ENCODE data around the gene AGAP3.

Gene AGAP3

GRCh38 chr7:151129117-151129959 lies 43.1 kb downstream of the AGAP3 start:
- no peak for TF ChIP-seq CTCF (IDR thresholded peaks at IDR 0.05; ENCODE audit: low read depth, low read length)
- no peak for DNase-seq (ENCODE audit: extremely low read depth, low read depth)

- no peak for DNase-seq (ENCODE audit: extremely low read depth, low read depth)
- TF ChIP-seq CTCF (IDR thresholded peaks at IDR 0.05; ENCODE audit: low read depth, low read length), result no peak
These were observed 43.8 kb downstream of the AGAP3 start for GRCh38 chr7:151129960-151130591.

- TF ChIP-seq CTCF (IDR thresholded peaks at IDR 0.05; ENCODE audit: low read depth, low read length), result no peak
- no peak for DNase-seq (ENCODE audit: extremely low read depth, low read depth)
These were observed 44.5 kb downstream of the AGAP3 start for GRCh38 chr7:151130741-151131157.

- no peak for DNase-seq (ENCODE audit: extremely low read depth, low read depth)
- TF ChIP-seq CTCF (IDR thresholded peaks at IDR 0.05; ENCODE audit: low read depth, low read length), result no peak
These were observed 44.9 kb downstream of the AGAP3 start for GRCh38 chr7:151131224-151131591.

- TF ChIP-seq CTCF (IDR thresholded peaks at IDR 0.05; ENCODE audit: low read depth, low read length), result no peak
- no peak for DNase-seq (ENCODE audit: extremely low read depth, low read depth)
These were observed 45.5 kb downstream of the AGAP3 start for GRCh38 chr7:151131592-151132293.

GRCh38 chr7:151132461-151133205 lies 46.4 kb downstream of the AGAP3 start:
- DNase-seq (ENCODE audit: extremely low read depth, low read depth), result no peak
- no peak for TF ChIP-seq CTCF (IDR thresholded peaks at IDR 0.05; ENCODE audit: low read depth, low read length)

Data from AG09319 (cell line).